CMK (cell line): ENCODE data around the gene P3R3URF.

Experiments
- DNase-seq: peaks from one replicate; pipeline ENCODE4 v3.0.0-alpha.2; 2010; ENCODE audit warnings: low read depth

The P3R3URF gene

DNA sequence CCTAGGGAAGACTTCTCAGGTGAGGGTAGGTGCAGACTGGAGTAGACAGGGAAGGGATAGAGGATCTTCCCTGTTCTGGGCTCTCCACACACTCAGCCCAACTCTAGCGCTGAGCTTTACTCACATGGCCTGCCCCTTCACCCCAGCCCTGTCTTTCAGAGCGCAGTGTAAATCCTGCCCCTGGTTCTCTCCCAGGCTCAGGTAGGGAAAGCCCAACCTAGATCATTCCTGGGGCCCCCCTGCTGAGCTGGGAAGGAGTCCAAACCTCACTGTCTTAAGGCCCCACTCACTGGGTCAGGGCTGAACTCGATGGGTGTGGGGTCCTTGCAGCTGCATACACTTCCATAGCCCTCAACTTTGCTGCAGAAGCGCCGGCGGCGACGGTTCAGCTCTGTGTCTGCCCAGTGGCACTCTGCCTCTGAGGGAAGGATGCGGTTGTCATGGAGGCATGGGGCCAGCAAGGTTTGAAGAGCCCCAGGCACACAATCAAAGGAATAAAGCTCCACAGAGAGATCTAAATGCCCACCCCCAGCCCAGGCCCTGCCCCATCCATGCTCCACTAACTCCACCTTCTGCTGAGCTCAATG, 17.8 kb upstream of the P3R3URF start:
- DNase-seq = no peak

DNA sequence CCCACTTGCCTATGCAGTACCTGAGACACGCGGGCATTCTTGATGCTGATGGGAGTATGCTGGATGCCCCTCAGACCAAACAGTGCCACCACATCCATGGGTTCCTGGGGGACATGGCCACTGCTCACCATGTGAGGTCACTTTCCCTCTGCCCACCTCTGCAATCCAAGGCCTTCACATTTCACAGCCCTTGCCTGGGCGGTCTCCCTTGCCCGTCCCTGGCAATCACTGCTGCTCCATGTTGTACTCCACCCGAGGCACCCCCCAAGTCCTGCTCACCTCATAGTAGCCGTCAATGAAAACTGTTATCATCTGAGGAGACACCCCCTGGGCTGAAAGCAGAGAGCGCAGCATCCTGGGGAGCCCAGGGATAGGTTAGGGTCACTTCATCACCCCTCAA, 17.0 kb upstream of the P3R3URF start:
- DNase-seq = no peak

DNA sequence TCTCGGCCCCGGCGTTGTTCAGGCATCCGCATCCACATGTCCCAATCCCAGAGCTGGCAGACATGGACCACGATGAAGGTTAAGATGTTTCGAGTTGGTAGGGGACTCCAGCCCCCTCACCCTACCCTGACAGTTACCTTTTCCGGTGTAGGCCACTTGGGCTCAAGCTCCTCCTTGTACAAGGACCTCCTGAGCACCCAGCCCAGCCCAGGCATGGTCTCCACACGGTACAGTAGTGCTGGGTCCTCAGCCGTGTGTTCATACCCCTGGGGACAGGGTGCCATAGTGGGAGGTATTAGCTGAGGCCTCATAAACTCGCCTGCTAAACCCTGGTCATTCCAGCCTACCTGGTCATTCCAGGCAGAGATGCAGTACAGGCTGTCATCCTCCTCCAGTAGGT, 15.9 kb upstream of the P3R3URF start:
- DNase-seq = no peak

DNA sequence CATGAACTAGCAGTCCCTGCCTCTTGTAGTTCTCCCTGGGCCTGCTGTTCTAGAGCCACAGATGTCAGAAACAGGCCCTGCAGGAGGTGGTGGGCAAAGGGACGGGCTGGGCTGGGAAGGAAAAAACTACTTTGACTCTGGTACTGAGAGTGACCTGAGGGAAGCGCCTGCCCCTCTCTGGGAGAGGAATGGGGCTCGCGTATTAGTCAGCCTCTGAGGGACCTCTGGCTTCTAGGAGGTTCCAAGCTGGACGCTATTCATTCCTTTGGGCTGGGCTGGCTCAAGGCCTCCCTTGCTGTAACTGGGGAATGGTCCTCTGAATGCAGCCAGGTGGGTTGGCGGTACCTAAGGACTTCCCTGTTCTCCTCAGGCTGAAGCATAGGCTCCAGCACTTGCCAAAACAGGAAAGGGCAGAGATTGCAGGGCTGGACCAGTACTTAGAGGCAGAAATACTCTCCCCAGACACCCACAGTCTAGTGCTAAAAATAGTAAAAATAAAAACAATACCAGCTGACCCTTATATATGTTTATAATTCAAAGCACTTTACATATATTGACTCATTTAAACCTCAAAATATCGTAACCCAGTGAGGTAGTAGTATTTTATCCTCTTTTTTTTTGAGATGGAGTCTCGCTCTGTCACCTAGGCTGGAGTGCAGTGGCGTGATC, 14.9 kb upstream of the P3R3URF start:
- DNase-seq = no peak

DNA sequence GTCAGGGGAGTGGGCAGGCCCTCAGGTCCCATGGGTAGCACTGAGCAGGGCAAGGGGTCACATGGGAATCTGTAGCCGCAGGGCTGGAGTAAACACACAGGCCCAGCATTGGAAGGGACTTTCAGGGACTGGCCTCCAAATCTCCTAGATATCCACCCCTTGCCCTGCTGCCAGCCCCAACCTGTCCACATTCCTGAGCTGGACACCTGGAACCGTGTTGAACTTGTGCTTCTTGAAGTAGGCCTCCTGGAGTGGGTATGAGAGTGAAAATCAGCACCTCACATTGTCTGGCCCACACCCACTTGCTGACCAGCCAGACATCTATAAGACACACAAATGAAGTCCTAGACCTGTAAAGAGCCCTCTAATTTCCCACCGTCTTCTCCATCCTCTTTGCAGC, 14.3 kb upstream of the P3R3URF start:
- no peak for DNase-seq

DNA sequence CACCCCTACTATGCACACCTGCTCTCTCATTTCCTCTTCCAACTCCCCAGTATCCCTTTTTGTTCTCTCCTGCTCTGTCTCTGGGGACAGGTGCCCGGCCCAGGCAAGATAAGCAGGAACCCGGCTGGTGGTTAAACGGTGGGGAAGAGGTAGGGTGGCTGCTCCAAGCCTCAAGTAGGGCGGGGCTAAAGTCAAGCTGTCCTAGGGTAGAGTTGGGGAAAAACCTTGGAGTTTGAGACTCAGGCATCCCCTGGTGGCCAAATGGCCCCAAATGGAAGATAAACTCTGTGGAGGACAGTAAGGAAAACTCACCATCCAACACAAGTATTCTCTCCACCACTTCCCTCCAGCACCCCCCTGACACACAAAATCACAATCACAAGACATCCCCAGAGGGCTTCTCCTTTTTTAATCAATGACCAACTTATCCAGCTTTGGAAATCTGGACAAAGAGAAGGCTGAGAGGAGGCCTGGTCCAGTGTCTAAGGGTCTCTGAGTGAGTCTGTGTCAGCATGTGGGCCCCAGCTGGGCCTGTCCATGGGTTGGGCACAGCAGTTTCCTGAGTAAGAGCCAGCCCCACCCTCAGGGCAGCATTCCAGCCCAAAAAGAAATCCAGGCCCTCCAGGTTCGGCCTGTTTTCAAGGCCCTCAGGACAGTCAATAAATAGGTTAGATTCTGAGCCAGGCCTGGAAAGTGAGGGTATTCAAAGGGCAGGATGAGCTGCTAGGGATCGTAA, 12.2 kb upstream of the P3R3URF start:
- DNase-seq = no peak

DNA sequence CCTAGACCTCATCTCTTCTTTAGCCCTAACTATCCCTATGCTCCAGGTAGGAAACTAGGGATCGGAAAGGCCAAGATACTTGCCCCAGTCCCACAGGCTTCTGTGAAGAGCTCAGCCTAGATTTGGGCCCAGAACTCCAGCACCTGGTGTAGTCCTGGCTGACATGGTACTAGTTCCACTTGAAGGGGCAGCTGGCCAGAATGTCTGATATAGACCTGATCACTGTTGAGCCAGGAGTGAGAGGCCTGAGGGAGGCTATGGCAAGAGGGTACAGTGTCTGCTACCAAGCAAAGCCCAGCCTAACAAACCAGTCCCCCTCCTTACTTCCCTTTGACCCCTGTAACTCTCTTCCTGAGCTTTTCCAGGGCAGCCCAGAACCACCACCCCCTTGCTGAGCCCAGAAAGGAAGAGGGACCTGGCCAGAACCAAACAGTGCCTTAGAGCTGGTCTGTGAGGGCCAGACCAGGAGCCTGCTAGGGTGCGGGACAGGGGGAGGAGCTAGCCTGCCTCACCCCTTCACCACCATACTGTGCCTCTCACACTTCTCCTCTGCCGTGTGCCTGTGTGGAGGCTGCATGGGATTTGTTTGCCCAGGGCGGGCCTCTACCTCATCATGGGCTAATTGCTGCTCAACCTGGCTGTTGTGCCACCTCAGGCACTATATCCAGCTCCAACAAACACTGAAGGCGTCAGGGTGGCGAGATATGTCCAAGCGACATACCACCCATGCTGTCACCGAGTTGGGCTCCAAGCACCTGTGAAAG, 11.0 kb upstream of the P3R3URF start:
- DNase-seq = no peak

DNA sequence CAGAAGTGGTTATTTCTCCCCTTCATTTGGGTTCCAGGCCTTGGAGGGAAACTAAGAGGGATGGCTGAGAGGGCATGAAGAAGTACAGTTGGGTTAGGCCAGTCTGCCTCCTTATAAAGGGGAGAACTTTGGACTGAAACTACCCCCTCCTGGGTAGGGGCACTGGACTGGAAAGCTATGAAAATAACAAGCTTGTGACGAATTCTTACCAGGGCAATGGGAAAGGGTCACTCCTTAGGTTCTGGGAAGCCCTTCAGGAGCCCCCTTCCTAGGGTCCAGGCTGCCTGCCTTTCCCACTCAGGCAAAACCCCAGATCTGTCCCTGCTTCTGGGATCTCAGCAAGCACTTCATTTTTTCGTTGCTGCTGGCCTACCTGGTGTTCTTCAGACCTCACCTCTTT, 9.8 kb upstream of the P3R3URF start:
- no peak for DNase-seq

DNA sequence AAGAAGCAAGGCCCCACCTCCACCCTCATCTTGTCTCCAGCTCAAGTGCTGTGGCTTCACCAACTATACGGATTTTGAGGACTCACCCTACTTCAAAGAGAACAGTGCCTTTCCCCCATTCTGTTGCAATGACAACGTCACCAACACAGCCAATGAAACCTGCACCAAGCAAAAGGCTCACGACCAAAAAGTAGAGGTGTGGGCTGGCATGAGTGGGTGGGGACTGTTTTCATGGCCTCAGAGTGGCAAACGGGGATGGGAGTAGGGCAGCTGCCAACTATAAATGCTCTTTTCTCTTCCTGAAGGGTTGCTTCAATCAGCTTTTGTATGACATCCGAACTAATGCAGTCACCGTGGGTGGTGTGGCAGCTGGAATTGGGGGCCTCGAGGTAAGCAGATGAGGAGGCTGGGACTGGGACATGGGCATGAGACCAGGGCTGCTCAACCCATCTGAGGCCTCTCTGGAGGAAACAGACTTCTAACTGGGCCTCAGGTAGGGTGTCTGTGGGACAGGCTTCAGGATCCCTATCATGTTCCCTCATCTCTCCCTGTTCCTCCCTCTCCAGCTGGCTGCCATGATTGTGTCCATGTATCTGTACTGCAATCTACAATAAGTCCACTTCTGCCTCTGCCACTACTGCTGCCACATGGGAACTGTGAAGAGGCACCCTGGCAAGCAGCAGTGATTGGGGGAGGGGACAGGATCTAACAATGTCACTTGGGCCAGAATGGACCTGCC, 8.8 kb upstream of the P3R3URF start:
- DNase-seq = peak; percentile 58

DNA sequence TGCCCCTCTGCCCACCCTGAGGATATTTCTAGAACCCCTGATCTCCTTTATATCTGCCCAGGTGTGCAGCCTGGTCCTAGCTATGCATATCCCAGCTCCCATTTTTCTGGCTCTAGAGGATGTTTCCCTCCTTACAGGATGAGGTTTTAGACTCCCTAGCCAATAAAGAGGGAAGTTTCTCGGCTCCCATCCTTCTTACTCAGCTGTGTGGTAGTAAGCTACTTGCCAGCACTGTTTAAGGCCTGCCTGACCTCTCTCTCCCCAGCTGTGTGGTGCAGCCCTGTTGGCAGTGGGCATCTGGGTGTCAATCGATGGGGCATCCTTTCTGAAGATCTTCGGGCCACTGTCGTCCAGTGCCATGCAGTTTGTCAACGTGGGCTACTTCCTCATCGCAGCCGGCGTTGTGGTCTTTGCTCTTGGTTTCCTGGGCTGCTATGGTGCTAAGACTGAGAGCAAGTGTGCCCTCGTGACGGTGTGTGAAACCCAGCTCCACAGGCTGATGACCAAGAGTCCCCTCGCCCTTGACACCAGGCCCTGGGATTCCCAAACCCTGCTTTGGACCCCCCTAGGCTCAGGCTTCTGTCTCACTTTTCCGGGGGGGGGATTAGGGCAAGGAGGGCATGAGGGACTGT, 7.8 kb upstream of the P3R3URF start:
- no peak for DNase-seq

DNA sequence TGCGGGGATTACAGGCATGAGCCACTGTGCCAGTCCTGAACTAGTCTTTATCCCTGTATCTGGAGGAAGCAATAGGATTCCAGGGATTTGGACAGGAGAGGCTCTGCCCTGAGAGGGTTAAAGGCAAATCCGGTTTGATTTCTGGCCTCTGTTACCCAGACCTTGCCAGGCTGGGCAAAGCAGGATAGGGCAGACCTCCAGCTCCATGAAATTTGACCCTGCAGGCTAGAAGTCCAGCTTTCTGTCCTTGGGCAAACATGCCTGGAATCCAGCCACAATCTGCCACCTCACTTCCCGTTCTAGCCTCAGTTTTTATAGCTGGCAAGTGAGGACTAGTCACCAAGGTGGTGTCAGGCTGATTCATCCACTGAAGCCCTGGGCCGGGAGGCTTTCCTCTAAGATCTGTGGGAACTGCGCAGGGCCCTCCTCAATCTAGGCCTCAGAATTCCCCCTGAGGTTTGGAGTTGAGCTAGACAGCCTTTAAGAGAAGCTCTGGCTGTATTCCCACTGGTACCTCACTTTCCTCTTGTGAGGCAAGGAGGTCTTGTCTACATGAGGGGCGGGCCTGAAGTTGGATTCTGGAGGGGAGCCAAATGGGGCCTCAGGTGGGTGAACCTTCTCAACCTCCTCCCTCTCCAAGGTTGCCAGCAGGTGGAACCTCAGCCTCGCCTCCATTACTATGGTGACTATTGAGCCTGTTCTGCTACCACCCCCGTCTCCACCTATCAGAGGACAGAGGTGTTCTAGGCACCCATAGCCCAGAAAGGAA, 7.0 kb upstream of the P3R3URF start:
- no peak for DNase-seq

DNA sequence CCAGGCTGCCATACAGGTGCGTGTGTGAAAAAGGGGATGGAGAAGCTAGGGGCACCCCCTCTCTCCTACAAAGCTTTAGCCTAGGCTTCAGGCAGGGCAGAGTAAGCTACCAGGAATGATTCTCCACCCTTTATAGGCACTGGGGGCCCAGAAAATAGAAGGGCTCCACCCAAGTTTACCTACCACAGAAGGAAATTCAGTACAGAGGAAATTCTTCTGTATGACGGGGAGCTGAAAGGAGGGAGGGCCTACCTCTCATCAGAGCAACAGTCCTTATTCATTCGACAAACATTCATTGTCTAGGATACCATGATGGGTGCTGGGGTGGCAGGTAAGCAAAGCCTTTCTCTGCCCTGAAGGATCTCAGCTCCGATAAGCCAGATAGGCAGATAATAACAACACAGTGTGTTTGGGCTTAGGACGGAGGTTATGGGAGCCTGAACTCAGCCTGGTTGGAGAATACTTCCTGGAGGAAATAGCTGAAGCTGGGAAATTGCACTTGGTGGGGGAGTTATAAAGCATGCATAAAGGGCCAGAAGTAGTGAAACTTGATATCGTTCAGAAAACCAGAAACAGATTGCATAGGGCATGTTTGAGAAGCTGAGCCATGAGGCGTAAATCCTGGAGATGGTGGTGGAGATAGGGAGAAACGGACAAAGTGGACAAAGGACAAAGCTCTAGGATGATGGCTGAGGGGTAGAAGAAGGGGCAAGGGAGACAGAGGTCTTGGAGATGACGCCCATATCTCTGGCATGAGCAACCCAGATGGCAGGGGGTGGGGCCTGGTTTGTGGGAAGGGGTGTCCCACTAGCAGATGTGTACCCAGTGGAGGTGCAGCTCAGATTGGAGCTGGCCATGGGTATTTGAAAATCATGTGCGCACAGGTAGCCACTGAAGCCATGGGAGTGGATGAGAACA, 5.3 kb upstream of the P3R3URF start:
- DNase-seq = no peak

DNA sequence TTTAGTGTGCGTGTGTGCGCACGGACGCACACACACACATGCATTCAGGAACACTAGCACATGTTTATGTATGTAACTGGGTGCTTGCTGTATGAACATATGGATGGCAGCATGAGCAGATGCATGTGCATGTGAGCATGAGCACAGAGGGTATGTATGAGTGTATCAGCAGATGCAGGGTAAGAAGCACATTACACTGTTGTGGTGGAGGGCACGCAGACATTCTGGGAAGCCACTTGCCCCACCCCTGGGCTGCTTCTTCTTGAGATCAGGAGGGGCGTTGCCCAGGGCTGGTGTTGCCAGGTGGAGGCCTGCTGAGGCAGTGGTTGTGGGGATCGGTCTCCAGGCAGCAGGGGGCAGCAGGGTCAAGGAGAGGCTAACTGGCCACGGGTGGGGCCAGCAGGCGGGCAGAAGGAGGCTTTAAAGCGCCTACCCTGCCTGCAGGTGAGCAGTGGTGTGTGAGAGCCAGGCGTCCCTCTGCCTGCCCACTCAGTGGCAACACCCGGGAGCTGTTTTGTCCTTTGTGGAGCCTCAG, 3.9 kb upstream of the P3R3URF start:
- DNase-seq = no peak

DNA sequence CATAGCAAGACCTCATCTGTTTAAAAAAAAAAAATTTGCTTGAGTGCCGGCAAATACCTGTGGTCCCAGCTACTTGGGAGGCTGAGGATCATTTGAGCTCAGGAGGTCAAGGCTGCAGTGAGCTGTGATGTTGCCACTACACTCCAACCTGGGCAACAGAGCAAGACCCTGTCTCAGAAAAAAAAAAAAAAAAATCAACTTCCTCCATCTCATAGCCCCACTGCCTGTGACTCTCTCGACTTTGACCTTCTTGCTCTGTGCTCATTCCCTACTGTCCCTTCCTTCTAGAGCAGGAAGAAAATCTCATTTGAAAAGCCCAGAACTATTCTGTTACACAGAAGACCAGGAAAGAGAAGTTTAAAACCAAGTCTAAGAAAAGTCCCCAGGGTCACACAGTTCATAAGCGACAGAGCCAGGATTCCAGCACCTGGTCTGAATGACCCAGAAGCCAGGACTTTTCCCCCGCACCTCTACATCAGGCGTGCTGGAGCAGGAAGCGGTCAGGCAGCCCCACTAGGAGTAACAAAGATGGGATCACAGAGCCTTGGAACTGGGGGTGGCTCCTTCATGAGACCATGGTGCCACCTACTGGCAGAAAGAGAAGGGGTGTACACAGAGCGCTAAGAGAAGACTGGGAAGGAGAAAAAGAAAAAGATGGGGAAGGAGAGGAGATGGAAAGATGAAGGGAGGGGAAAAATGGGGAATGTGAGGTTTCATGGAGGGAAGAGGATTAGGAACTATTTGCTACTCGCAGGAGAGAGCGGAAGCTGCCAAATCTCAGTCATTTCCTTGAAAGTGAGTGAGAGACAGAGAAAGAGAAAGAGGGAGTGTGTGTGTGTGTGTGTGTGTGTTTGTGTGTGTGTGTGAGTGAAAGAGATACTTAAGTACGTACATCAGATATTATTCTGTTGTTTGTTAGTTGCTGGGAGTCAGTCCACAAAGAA, 3.1 kb upstream of the P3R3URF start:
- DNase-seq = peak; percentile 77

DNA sequence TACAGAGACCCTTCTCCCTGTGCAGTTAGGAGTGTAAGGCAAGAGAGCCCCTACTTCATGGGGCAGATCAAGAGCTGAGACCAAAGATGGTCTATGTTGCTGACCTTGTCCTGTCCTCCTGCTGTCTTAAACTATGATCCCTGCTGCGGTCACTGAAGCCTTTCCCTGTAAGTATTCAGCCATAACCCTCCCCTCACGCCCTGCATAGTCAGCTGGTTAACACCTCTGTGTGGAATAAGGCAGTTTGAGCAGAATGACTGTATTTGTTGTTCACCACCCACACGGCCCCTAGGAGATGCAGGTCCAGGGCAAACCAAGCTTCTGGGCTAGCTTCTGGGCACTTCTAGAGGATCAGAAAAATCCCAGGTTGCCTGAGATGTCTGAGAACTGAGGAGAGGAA, 1.0 kb downstream of the P3R3URF start:
- DNase-seq = no peak

DNA sequence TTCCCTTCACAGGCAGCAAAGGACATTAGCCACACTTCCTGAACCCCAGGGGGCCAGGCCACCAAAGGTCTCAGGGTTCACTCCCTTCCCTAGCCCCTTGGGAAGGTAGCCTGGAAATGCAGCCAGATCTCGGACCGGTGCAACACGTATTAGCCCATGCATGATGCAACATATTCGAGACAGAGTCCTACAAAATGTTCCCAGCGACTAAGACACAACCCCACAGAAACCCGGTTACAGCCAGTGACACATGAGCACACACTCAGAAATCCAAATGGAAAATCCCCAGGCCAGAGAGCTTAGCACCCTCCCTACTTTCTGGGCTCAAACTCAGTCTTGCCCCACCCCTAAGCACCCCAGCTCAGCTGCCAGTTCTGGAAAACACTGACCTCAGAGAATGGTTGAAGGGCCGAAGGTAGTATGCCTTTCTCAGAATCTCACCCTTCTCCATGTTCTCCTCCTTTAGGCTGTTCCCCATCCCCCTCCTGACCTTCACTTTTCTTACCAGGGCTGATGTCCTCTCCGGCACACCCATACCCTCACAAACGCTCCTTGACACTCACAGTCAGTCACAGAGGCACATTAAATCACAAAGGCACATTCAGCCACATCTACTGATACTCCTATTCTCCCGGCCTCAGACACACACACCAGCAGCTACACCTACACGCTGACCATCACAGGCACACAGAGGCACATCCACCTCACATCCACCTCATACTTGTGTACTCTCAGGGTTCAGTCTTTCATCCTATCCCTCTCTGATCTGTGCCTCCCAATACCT, 1.6 kb downstream of the P3R3URF start, which contains the start of gene TSPAN1:
Gene TSPAN1, plus strand, starts transcription at position 640 of the 784 bp plus-strand sequence. CDS start 6,021 bp downstream, outside the sequence.
- no peak for DNase-seq

DNA sequence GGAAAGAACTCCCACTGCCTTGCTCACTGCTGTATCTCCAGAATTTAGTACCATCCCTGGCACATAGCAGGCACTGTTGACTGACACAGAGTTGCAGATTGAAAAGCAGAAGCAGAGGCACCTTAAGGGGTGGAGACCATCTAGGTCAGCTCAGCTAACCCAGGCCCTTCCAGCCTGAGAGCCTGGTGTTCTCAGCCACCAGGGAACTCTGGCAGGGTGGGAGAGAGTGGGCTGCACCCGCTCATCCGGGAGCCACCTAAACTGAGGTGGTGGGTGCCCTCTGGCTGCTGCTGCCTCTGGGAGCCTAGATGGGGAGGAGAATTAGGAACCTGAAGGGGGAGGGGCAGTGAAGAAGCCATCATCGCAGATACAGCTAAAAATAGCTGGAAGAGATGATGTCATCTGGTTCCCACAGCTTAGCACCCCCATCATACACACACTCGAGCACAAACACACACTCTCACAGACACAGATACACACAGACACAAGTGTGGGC, 2.9 kb downstream of the P3R3URF start:
- no peak for DNase-seq
